Gastroesophageal sphincter (tissue), 4 donors: ENCODE results near the gene FABP7. TPM values are rescaled to one million over a fixed set of nuclear protein-coding genes. Genes with fewer than 3 reads are reported as not detected.

Experiments used
- ATAC-seq: fragments of 150-250 bp; one replicate; pipeline ENCODE4 v1.9.1; 2016; ENCODE audit warnings: mild to moderate bottlenecking, moderate library complexity
- H3K27ac ChIP-seq, 4 donors: fragments of 200-600 bp; sonication (generic) in 3 of 4; 1 replicate in 3 of 4; 2 replicates in 1 of 4; pipeline ENCODE4 v1.5.1; 2016 to 2019
- H3K27me3 ChIP-seq: fragments of 200-600 bp; sonication (generic); one replicate; pipeline ENCODE4 v1.5.1; 2019
- H3K36me3 ChIP-seq, 2 donors: fragments of 200-600 bp; sonication (generic); one replicate each; pipeline ENCODE4 v1.5.1; 2019; ENCODE audit warnings: control low read depth in 1 of 2
- H3K4me1 ChIP-seq, 3 donors: fragments of 200-600 bp; sonication (generic); 1 replicate in 2 of 3; 2 replicates in 1 of 3; pipeline ENCODE4 v1.5.1; 2016 to 2019; ENCODE audit warnings: control low read depth in 2 of 3
- H3K4me3 ChIP-seq, 2 donors: fragments of 200-600 bp; sonication (generic); one replicate each; pipeline ENCODE4 v1.5.1; 2019; ENCODE audit warnings: mild to moderate bottlenecking in 1 of 2, moderate library complexity in 1 of 2
- H3K9me3 ChIP-seq, 3 donors: fragments of 200-600 bp; sonication (generic); one replicate each; pipeline ENCODE4 v1.5.1; 2017 to 2019; ENCODE audit warnings: control low read depth in 2 of 3
- CTCF ChIP-seq, 4 experiments: fragments of 200-600 bp in 2 of 4; fragments of 450-650 bp in 2 of 4; sonication (generic) in 1 of 4; IDR thresholded peaks; one replicate each; pipeline ENCODE4 v1.5.1; 2017 to 2019; ENCODE audit warnings: antibody characterized with exemption in 4 of 4, mild to moderate bottlenecking in 2 of 4, moderate library complexity in 2 of 4
- EP300 ChIP-seq: sonication (generic); formaldehyde crosslinking; IDR thresholded peaks from one replicate; pipeline ENCODE4 v1.6.1; 2017; ENCODE audit warnings: antibody characterized with exemption, mild to moderate bottlenecking
- POLR2A ChIP-seq, 2 donors: fragments of 450-650 bp; IDR thresholded peaks; one replicate each; pipeline ENCODE4 v1.6.1; 2017; ENCODE audit warnings: antibody characterized with exemption in 2 of 2, mild to moderate bottlenecking in 2 of 2, moderate library complexity in 1 of 2
- POLR2AphosphoS5 ChIP-seq: sonication (generic); formaldehyde crosslinking; IDR thresholded peaks from one replicate; pipeline ENCODE4 v1.6.1; 2017; ENCODE audit warnings: antibody characterized with exemption
- WGBS, 2 donors: methylation state at CpG; one replicate each; pipeline ENCODE4 v1.1.5; 2018; ENCODE audit warnings: low coverage in 1 of 2; 5-methylcytosine and 5-hydroxymethylcytosine counted together
- total RNA-seq, 4 donors: library from RNA; depleted of rRNA; stranded (reverse); fragments of >200 nt; gene quantifications; one replicate each; pipeline ENCODE4 v1.1.0, GENCODE V29; 2016

FABP7 gene
- total RNA-seq, 4 donors from 2014 or later: 0.15 TPM; not detected in 3

GRCh38 chr6:122801397-122801796, 21.9 kb downstream of the FABP7 start:
- no peaks in the 10 kb centered on the region for H3K9me3 ChIP-seq
- no peaks in the 10 kb centered on the region for H3K27me3 ChIP-seq
- WGBS, 2 donors: 78 to 100% methylated on average over 1 of the region's 1 CpG
- no peak overlapping the region for H3K27ac ChIP-seq
- H3K4me3 ChIP-seq: no peak overlapping the region
- no peak for TF ChIP-seq POLR2AphosphoS5
- no peak for TF ChIP-seq POLR2A (IDR thresholded peaks at IDR 0.05)
- TF ChIP-seq EP300: no peak
- no peak for TF ChIP-seq CTCF (IDR thresholded peaks at IDR 0.05)
- H3K4me1 ChIP-seq: no peaks in the 10 kb centered on the region
- no peak for ATAC-seq
- H3K36me3 ChIP-seq: peaks cover 0 to 30% of the 10 kb centered on the region in 2 donors

- Histone ChIP-seq H3K4me1 (no peaks in the 10 kb centered on the region), H3K27me3 (no peaks in the 10 kb centered on the region), H3K36me3 (peaks cover 0 to 19% of the 10 kb centered on the region in 2 donors), H3K4me3 (no peak overlapping the region), H3K9me3 (no peaks in the 10 kb centered on the region), H3K27ac (no peak overlapping the region)
- no peak for TF ChIP-seq CTCF (IDR thresholded peaks at IDR 0.05)
- no peak for TF ChIP-seq POLR2AphosphoS5
- no peak for TF ChIP-seq POLR2A (IDR thresholded peaks at IDR 0.05)
- no peak for TF ChIP-seq EP300
- no peak for ATAC-seq
- WGBS, 2 donors: 17 to 24% methylated on average over 3 to 4 of the region's 4 CpGs
Observed at GRCh38 chr6:122803171-122803661, 23.7 kb downstream of the FABP7 start.

GRCh38 chr6:122804962-122805485, 25.5 kb downstream of the FABP7 start:
- Histone ChIP-seq H3K27ac (no peak overlapping the region), H3K36me3 (peaks cover 0 to 14% of the 10 kb centered on the region in 2 donors), H3K4me3 (no peak overlapping the region), H3K9me3 (no peaks in the 10 kb centered on the region), H3K4me1 (no peaks in the 10 kb centered on the region), H3K27me3 (no peaks in the 10 kb centered on the region)
- no peak for ATAC-seq
- WGBS, 2 donors: 55 to 59% methylated on average over 5 of the region's 5 CpGs
- no peak for TF ChIP-seq CTCF (IDR thresholded peaks at IDR 0.05)
- no peak for TF ChIP-seq POLR2AphosphoS5
- no peak for TF ChIP-seq EP300
- TF ChIP-seq POLR2A (IDR thresholded peaks at IDR 0.05): no peak

- peak; percentile 28 for ATAC-seq
Observed at GRCh38 chr6:122806291-122806690, 26.8 kb downstream of the FABP7 start.

More at GRCh38 chr6:122806291-122806690, 26.8 kb downstream of the FABP7 start:
- Histone ChIP-seq H3K27ac (no peak overlapping the region), H3K36me3 (peaks cover 0 to 20% of the 10 kb centered on the region in 2 donors), H3K27me3 (no peaks in the 10 kb centered on the region), H3K4me3 (no peak overlapping the region), H3K4me1 (no peaks in the 10 kb centered on the region), H3K9me3 (no peaks in the 10 kb centered on the region)
- TF ChIP-seq CTCF (IDR thresholded peaks at IDR 0.05): no peak
- WGBS, 2 donors: 88 to 100% methylated on average over 2 of the region's 2 CpGs
